HG03025 (cell line): ENCODE results near the gene SRRM3.
"Not testable (repeated sequence)": the region's sequence is repeated elsewhere in the genome, so short reads cannot be mapped to it uniquely, and the experiment has no call there.

Experiments used
- ATAC-seq: cut with Tn5 transposase; IDR thresholded peaks from one replicate; pipeline ENCODE4 v1.9.1; 2021; ENCODE audit warnings: mild to moderate bottlenecking, moderate library complexity; ENCODE audit not compliant: unreplicated experiment, low FRiP score

The SRRM3 gene

GRCh38 chr7:76201732-76202665 lies at the start of gene SRRM3:
SRRM3 (plus strand) TSS chr7:76201896; CDS start chr7:76235067, 33,171 bp downstream.
- no peak for ATAC-seq

- ATAC-seq = no peak
Observed at GRCh38 chr7:76151932-76152331, 49.8 kb upstream of the SRRM3 start.

GRCh38 chr7:76153571-76154230 lies 48.0 kb upstream of the SRRM3 start:
- not testable (repeated sequence) for ATAC-seq

- ATAC-seq = no peak
Observed at GRCh38 chr7:76155938-76156337, 45.8 kb upstream of the SRRM3 start.

GRCh38 chr7:76156992-76157685 lies 44.6 kb upstream of the SRRM3 start:
- not testable (repeated sequence) for ATAC-seq

GRCh38 chr7:76158416-76158815 lies 43.3 kb upstream of the SRRM3 start:
- ATAC-seq = not testable (repeated sequence)

- ATAC-seq = not testable (repeated sequence)
Observed at GRCh38 chr7:76162416-76163170, 39.1 kb upstream of the SRRM3 start.

- not testable (repeated sequence) for ATAC-seq
Observed at GRCh38 chr7:76163812-76164211, 37.9 kb upstream of the SRRM3 start.

- ATAC-seq = no peak
Observed at GRCh38 chr7:76165106-76165972, 36.4 kb upstream of the SRRM3 start.

- ATAC-seq = no peak
Observed at GRCh38 chr7:76165973-76166403, 35.7 kb upstream of the SRRM3 start.

- peak; percentile 57 for ATAC-seq
Observed at GRCh38 chr7:76166404-76167255, 35.1 kb upstream of the SRRM3 start.

- ATAC-seq = no peak
Observed at GRCh38 chr7:76173566-76174205, 28.0 kb upstream of the SRRM3 start.

- not testable (repeated sequence) for ATAC-seq
Observed at GRCh38 chr7:76176951-76177350, 24.7 kb upstream of the SRRM3 start.

- no peak for ATAC-seq
Observed at GRCh38 chr7:76179686-76180085, 22.0 kb upstream of the SRRM3 start.

GRCh38 chr7:76182225-76182960 lies 19.3 kb upstream of the SRRM3 start:
- no peak for ATAC-seq

GRCh38 chr7:76185187-76185896 lies 16.4 kb upstream of the SRRM3 start:
- no peak for ATAC-seq

- ATAC-seq = no peak
Observed at GRCh38 chr7:76187272-76187671, 14.4 kb upstream of the SRRM3 start.
